ENCODE results near the gene RAB36.

- TF ChIP-seq CTCF (IDR thresholded peaks at IDR 0.05; ENCODE audit: borderline replicate concordance, extremely low read depth, low read length, poor library complexity, severe bottlenecking), result no peak
- TF ChIP-seq EZH2 (IDR thresholded peaks at IDR 0.05; ENCODE audit: borderline replicate concordance, low read depth, low read length, severe bottlenecking), result no peak
Measured at GRCh38 chr22:23190526-23190925, 45.2 kb downstream of the RAB36 start.
